RWPE1 (cell line): ENCODE results near the gene TBCD.

Source experiments
- CTCF ChIA-PET: fragments of 350-600 bp; sonication (Branson Sonifier 250); formaldehyde crosslinking; extraction: SDS; loops from one replicate; lab custom pipeline; 2021; lab: Yijun Ruan, JAX
- POLR2A ChIA-PET: fragments of 400-600 bp; formaldehyde crosslinking; extraction: SDS; loops from one replicate; lab custom pipeline; 2020; ENCODE audit warnings: antibody characterized with exemption; ENCODE audit not compliant: low non-redundant PET; lab: Yijun Ruan, JAX
- DNase-seq: peaks from one replicate; pipeline ENCODE4 v3.0.0; 2012; ENCODE audit warnings: low spot score
- H3K27ac ChIP-seq: fragments of 450-650 bp; 2 replicates; pipeline ENCODE4 v1.5.1; 2017
- TF ChIP-seq, protein P1 (sequence below): fragments of 450-650 bp; conservative IDR thresholded peaks from 2 replicates; pipeline ENCODE4 v1.5.1; 2017; ENCODE audit warnings: low read depth, mild to moderate bottlenecking

Gene TBCD

GRCh38 chr17:82921426-82921825 lies 169.6 kb downstream of the TBCD start:
- ChIA-PET CTCF (no interaction called here), POLR2A (no interaction called here)
- no peak for DNase-seq
- H3K27ac ChIP-seq: no peak overlapping the region
- TF ChIP-seq, protein P1, sequence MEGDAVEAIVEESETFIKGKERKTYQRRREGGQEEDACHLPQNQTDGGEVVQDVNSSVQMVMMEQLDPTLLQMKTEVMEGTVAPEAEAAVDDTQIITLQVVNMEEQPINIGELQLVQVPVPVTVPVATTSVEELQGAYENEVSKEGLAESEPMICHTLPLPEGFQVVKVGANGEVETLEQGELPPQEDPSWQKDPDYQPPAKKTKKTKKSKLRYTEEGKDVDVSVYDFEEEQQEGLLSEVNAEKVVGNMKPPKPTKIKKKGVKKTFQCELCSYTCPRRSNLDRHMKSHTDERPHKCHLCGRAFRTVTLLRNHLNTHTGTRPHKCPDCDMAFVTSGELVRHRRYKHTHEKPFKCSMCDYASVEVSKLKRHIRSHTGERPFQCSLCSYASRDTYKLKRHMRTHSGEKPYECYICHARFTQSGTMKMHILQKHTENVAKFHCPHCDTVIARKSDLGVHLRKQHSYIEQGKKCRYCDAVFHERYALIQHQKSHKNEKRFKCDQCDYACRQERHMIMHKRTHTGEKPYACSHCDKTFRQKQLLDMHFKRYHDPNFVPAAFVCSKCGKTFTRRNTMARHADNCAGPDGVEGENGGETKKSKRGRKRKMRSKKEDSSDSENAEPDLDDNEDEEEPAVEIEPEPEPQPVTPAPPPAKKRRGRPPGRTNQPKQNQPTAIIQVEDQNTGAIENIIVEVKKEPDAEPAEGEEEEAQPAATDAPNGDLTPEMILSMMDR: no peak

DNA sequence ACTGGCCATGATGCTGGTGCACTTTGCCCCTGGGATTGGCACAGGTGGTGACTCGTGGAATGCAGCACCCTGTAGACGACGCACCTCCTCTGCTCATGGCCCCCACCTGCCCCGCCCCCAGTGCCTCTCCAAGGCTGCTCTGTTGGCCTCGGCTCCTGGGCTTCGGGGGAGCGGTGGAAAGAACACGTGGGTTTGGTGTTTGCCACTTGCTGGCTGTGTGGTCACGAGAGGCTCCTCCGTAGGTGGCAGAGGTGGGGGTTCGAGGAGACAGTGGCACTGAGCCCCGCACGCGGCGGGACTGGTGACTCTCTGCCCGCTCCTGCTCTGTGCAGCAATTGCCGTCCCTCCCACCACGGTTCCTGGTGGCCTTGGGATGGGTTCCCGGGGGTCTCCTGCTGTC lies 170.8 kb downstream of the TBCD start:
- DNase-seq: no peak
- ChIA-PET POLR2A (no interaction called here), CTCF (no interaction called here)
- TF ChIP-seq, protein P1: no peak
- no peak overlapping the region for H3K27ac ChIP-seq

DNA sequence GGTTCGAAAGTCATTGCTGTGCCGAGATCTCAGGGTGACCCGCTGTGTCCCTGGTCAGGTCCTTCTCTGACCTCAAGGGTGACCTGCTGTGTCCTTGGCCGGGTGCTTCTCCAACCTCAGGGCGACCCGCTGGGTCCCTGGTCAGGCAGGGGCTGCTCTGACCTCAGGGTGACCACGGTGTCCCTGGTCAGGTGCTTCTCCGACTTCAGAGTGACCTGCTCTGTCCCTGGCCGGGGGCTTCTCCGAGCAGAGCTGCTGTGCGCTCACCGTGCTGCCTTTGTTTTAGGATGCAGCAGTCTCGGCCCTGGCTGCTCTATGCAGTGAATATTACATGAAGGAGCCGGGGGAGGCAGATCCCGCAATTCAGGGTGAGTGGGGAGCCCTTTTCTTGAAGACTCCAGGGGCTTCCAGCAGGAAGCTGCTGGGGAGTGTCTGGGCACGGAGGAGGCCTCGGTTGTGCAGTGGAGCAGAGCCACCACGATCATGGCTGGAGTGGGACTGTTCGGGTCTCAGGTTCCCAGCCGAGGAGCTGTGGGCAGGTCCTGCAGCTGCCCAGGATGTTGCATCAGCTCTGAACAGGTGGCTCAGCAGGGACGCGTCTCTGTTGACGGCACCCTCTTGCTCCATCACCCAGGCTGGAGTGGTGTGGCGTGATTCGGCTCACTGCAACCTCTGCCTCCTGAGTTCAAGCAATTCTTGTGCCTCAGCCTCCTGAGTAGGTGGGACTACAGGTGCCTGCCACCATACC lies 171.7 kb downstream of the TBCD start:
- ChIA-PET POLR2A (no interaction called here), CTCF (no interaction called here)
- TF ChIP-seq, protein P1: no peak
- H3K27ac ChIP-seq: peak overlapping the region; percentile 17; the same call in 1 of the 2 replicates
- no peak for DNase-seq

GRCh38 chr17:82924214-82924613 lies 172.3 kb downstream of the TBCD start:
- ChIA-PET CTCF (no interaction called here), POLR2A (no interaction called here)
- H3K27ac ChIP-seq: 0 out of 2 replicates have a peak overlapping the region, but pooled peaks have one; percentile 17
- TF ChIP-seq, protein P1: no peak
- DNase-seq: no peak

DNA sequence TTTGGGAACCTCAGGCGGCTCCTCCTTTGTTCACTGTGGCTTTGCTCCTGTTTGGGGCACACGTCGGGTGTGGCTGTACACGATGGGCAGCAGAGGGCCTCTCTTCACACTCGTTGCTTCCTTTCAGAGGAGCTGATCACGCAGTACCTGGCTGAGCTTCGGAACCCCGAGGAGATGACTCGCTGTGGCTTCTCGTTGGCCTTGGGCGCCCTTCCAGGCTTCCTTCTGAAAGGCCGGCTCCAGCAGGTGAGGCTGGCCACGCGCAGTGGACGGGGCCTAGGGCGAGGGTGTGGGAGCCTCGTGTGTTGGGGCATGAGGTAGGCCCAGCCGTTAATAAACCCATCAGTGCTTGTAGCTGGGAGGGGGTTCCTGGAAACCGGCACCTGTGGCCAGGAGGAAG lies 172.9 kb downstream of the TBCD start:
- TF ChIP-seq, protein P1: no peak
- POLR2A ChIA-PET: no interaction called here
- H3K27ac ChIP-seq: peak overlapping the region; percentile 2; the same call in 1 of the 2 replicates
- peak; percentile 31 for DNase-seq
- CTCF ChIA-PET: interaction anchor here (0.6 to 0.9 kb wide), 3 partner anchors 10 to 148 kb away, joined by 3 to 6 read pairs (median 4); no protein-coding TSS in a partner anchor

DNA sequence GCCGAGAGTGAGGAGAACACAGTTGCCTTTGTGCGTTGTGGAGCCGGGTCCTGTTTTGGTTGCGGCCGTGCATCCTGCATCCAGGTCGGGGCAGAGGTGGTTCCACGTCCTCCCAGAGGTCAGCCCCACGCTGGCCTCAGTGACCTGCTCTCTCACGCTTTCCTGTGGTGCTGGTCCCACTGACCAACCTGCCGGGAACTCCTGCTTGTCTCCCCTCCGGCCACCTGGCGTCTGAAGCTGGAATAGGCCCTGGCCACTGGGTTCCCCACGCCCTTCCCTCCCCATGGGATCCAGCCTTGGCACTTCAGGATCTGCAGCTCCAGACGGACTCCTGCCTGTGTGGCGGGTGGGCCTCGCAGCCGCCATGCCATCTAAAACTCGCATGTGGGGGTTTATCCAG lies 173.5 kb downstream of the TBCD start:
- TF ChIP-seq, protein P1: no peak
- DNase-seq: no peak
- H3K27ac ChIP-seq: peak overlapping the region; percentile 2; the same call in 1 of the 2 replicates
- ChIA-PET POLR2A (no interaction called here), CTCF (interaction anchor here (0.6 to 0.9 kb wide), 3 partner anchors 11 to 905 kb away, joined by 3 to 4 read pairs (median 3); no protein-coding TSS in a partner anchor)
